Sigmoid colon (tissue), 4 donors: ENCODE data around the gene TMEM239.

Experiments used
- EP300 ChIP-seq, 4 donors: sonication (generic); formaldehyde crosslinking; IDR thresholded peaks; one replicate each; pipeline ENCODE4 v1.6.1; 2017; ENCODE audit warnings: antibody characterized with exemption in 4 of 4
- POLR2A ChIP-seq, 2 donors: fragments of 450-650 bp; IDR thresholded peaks; one replicate each; pipeline ENCODE4 v1.6.1; 2016; ENCODE audit warnings: antibody characterized with exemption in 2 of 2, mild to moderate bottlenecking in 2 of 2, moderate library complexity in 2 of 2
- TF ChIP-seq, protein P1 (sequence below), 4 experiments: fragments of 450-650 bp in 3 of 4; fragments of 200-600 bp in 1 of 4; IDR thresholded peaks; one replicate each; pipeline ENCODE4 v1.5.1; 2016 to 2019; ENCODE audit warnings: antibody characterized with exemption in 4 of 4, mild to moderate bottlenecking in 3 of 4, moderate library complexity in 2 of 4

DNA sequence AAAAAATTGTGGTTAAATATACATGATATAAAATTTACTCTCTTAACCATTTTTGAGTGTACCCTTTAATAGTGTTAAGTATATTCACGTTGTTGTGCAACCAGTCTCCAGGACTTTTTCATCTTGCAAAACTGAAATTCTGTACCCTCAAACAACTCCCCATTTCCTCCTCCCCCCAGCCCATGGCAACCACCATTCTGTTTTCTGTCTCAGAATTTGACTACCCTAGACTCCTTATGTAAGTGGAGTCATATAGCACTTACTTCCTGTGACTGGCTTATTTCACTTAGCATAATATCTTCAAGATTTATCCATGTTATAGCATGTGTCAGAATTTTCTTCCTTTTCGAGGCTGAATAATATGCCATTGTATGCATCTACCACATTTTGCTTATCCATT, 29.4 kb downstream of the TMEM239 start:
- TF ChIP-seq POLR2A (IDR thresholded peaks at IDR 0.05) (no peak), EP300 (IDR thresholded peaks at IDR 0.05) (no peak)
- TF ChIP-seq, protein P1, sequence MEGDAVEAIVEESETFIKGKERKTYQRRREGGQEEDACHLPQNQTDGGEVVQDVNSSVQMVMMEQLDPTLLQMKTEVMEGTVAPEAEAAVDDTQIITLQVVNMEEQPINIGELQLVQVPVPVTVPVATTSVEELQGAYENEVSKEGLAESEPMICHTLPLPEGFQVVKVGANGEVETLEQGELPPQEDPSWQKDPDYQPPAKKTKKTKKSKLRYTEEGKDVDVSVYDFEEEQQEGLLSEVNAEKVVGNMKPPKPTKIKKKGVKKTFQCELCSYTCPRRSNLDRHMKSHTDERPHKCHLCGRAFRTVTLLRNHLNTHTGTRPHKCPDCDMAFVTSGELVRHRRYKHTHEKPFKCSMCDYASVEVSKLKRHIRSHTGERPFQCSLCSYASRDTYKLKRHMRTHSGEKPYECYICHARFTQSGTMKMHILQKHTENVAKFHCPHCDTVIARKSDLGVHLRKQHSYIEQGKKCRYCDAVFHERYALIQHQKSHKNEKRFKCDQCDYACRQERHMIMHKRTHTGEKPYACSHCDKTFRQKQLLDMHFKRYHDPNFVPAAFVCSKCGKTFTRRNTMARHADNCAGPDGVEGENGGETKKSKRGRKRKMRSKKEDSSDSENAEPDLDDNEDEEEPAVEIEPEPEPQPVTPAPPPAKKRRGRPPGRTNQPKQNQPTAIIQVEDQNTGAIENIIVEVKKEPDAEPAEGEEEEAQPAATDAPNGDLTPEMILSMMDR (IDR thresholded peaks at IDR 0.05): no peak
